ENCODE measurements around the gene CXCR5.

GRCh38 chr11:118938491-118939403 lies 55.1 kb downstream of the CXCR5 start:
- TF ChIP-seq CTCF (IDR thresholded peaks at IDR 0.05 in 8 of 11, conservative IDR thresholded peaks at IDR 0.05 in 3 of 11) (no peak), POLR2A (IDR thresholded peaks at IDR 0.05) (no peak), POLR2AphosphoS5 (IDR thresholded peaks at IDR 0.05) (no peak)

Measured in spleen (tissue), 7 donors.